ENCODE results near the gene KRTAP10-9.
"Not testable (repeated sequence)": the region's sequence is repeated elsewhere in the genome, so short reads cannot be mapped to it uniquely, and the experiment has no call there.

KRTAP10-9 gene, protein sequence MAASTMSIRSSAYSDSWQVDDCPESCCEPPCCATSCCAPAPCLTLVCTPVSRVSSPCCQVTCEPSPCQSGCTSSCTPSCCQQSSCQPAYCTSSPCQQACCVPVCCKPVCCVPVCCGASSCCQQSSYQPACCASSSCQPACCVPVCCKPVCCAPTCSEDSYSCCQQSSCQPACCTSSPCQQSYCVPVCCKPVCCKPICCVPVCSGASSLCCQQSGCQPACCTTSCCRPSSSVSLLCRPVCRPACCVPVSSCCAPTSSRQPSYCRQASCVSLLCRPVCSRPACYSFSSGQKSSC

DNA sequence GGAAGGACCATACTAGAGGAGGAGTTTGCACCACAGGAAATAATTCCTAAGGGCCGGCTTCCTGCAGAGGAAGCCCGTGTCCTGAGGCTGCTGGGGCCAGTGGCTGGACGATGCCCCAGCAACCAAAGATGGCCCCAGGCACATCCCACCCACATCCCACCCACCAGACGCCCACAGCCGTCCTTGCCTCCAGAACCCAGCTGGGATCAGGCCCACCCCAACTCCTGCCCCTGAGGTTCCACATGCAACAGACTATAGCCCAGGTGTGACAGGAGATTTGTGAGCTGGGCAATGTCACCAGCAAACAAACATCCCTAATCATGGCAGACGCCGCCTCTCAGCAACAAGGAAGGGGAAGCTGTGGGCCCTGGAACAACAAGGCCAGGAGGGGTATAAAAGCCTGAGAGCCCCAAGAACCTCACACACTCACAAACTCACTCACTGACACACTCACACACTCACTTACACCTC lies at the start of gene KRTAP10-9:
TSS of gene KRTAP10-9 (plus strand) at position 421 of the 471 bp plus-strand sequence. CDS start 79 bp downstream, outside the sequence.
- no peak for DNase-seq

DNA sequence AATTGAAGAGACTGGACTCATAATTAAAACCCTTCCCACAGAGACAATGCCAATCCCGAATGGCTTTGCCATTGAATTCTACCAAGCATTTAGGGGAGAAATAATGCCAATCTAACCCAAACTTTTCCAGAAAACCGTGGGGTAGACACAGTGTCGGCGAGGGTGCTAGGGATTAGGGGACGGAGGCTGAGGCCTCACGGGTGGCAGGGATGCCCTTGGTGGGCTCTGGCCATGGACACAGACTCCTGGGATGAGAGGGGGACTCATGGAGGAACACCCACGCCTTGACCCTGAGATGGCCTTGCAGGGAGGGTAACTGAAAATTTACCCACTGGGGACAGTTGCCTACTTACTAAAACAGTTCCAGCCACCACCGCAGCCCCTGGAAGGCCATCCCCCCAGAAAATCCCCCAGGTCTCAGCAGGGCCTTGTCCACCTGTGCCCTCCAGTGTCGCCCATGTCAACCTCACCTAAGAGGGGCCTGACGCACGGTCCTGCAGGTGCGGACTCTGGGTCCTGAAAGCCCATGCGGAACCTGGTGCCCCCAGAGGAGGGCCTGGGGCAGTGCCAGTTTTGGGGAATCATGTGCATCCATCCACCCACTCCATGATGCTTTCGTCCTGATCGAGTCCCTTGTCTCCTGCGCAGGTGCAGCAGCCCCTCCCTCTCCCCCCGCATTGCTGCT lies 48.4 kb upstream of the KRTAP10-9 start:
- DNase-seq: no peak

DNA sequence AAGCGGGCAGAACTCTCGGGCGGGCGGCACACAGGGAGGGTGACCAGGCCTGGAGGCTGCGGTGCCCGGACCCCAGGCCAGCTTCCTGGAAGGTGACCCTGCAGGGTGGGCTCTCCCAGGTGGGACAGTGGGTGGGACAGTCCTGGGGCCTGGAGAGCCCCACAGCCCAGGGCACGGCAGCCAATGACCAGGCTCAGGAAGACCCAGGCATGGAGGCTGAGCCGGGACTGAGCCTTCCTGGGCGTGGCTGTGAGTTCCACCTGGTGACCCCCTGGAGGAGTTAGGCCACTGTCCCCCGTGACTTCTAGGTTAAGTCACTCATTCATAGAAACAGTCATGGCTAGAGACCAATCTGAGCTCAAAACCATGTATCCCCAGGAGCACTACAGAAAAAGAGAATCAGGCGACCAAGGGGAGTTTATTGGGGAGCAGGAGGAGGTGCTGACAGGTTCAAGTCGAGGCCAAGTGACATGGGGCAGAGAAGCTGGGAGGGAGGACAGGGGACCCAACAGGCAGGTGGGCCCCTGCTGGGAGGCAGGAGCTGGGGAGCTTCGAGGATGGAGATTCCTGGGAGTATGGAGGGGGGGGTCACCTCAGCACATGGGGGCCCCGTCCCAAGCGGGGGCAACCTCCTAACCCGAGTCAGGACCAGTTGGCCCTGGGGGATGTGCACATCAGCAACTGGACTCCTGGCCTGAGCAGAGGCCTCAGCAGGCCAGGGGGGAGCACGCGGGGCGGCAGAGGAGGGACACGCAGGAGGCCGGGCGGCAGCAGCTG lies 47.6 kb upstream of the KRTAP10-9 start:
- no peak for DNase-seq

DNA sequence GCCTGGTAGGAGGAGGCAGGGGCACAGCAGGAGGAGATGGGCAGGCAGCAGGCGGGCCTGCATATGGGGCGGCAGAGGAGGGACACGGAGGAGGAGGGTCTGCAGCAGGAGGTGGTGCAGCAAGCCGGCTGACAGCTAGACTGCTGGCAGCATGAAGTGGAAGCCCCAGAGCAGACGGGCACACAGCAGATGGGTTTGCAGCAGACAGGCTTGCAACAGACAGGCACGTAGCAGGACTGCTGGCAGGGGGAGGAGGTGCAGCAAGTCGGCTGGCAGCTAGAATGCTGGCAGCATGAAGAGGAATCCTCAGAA lies 47.1 kb upstream of the KRTAP10-9 start:
- DNase-seq: no peak

DNA sequence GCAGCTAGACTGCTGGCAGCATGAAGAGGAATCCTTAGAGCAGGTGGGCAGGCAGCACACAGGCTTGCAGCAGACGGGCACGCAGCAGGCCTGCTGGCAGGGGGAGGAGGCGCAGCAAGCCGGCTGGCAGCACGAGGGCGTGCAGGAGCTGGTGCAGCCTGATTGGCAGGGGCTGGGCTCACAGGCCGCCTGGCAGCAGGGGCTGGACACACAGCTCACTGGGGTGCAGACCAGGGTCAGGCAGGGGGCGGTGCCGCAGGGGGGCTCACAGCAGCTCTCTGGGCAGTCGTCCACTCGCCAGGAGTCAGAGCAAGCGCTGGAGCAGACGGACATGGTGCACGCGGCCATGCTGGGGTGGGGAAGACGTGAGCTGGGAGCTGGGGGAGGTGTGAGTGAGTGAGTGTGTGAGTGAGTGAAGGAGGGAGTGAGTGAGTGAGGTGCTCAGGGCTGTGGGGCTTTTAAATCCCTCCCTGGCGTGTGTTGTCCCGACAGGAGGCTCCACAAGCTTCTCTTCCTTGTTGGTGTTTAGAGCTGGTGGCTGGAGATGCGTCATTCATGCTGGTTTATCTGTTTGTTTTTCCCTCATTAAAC lies 46.6 kb upstream of the KRTAP10-9 start, which contains the start of gene KRTAP10-5:
TSS of gene KRTAP10-5 (minus strand) at position 374 of the 591 bp plus-strand sequence. CDS start at position 348, 26 bp downstream.
- DNase-seq: not testable (repeated sequence)

DNA sequence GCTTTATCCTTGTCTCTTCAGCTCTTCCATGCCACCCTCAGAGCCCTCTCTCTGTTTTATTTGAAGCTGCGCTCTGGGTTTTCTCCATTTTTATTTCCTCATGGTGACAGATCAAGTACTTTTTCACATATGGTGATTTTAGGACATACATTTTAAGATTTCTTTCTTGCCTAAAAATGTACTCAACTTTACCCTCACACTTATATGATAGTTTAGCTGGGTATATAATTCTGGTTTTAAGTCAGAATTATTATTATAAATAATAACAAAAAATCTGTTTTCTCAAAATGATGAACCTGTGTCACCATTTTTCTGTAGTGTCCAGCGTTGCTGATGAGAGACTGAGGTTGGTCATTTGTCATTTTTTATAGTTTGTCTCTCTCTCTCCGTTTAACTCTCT lies 45.7 kb upstream of the KRTAP10-9 start:
- no peak for DNase-seq

DNA sequence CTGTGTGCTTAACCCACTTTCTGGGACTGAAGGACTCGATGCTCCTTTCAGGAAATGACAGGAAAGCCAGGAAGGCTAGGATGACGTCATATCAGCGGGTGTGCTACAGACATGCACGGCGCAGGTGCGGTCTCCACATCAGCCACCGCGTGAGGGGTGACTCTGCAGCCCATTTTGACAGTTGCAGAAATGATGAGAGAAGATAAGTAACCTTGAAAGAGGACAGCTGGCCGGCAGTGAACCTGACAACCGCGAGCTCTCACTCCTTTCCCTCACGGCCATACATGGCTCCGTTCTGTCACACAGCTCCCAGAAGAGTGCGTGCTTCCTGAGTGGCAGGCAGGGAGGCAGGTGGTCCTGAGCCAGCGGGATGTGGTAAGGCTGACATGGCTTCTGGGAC lies 44.8 kb upstream of the KRTAP10-9 start:
- DNase-seq: no peak

DNA sequence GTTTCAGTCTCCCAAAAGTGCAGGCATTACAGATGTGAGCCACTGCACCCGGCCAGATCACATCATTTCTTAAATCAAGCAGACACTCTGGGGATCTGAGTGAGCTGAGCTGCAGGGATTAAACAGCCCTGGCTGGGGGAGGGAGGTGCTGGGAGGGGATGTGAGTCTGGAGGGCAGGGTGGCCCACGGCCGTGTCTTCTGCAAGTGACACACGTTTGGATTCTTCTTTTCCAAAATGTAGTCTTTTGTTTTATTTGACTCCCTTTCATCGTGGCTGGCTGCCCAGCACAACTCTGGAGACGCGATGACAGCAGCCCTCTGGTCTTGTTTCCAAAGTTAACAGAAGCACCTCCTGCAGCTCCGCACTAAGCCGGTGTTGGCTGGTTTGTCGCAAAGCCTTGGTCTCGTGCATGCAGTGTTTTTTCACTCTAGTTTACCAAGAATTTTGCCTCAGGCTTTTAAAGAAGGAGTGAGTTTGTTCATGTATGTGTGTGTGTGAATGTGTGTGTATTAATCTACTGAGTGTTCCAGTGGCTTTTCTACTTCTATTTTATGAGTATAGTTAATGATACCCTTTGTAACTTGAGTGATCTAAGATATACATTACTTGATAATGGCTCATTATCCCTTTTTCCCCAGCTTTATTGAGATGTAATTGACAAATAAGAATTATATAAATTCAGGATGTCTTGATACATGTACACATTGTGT lies 43.6 kb upstream of the KRTAP10-9 start:
- DNase-seq: no peak

DNA sequence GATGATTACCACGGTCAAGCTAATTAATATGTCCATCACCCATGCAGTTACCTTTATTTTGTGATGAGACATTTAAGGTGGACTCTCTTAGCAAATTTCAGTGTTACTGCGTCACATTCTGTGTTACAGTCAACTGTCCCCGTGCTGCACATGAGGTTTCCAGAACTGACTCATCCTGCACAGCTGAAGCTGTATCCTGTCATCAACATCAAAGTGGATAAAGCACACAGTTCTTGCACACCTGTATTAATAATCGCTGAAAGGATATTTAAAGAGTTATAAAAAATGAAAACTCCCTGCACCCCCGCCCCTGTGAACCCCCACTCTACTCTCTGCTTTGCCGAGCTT lies 43.1 kb upstream of the KRTAP10-9 start:
- DNase-seq: no peak

DNA sequence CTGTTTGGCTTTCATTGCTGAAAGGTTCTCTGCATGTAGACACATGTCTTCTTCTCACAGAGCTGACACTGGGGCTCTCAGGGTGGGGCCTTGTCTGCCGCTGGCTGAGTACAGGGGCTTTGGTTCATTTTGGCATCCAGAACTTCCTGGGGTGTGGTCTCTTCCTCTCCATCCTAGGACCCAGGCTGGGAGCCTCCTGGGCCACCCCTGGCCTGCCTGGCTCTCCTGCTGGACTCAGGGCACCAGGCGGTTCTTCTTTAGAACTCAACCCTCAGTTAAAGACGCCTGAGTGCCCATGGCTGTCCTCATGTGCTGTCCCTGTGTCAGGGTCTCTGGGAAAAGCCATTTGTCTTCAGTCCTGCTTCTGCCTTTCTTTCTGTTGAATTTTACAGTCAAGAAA lies 41.0 kb upstream of the KRTAP10-9 start:
- DNase-seq: no peak

DNA sequence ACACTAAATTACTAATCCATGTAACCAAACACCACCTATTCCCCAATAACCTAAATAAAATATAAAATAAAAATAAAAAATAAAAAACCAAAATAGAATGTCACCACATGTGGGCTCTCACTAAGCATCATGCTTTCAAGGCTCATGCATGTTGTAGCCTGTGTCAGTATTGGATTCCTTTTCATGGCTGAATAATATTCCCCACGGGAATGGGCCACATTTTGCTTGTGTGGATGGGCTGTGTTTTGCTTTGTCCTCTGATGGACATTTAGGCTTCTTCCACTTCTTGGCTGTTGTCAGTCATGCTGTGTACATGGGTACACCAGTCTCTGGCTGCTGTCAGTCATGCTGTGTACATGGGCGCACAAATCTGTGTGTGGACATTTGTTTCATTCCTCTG lies 37.8 kb upstream of the KRTAP10-9 start:
- DNase-seq: no peak

DNA sequence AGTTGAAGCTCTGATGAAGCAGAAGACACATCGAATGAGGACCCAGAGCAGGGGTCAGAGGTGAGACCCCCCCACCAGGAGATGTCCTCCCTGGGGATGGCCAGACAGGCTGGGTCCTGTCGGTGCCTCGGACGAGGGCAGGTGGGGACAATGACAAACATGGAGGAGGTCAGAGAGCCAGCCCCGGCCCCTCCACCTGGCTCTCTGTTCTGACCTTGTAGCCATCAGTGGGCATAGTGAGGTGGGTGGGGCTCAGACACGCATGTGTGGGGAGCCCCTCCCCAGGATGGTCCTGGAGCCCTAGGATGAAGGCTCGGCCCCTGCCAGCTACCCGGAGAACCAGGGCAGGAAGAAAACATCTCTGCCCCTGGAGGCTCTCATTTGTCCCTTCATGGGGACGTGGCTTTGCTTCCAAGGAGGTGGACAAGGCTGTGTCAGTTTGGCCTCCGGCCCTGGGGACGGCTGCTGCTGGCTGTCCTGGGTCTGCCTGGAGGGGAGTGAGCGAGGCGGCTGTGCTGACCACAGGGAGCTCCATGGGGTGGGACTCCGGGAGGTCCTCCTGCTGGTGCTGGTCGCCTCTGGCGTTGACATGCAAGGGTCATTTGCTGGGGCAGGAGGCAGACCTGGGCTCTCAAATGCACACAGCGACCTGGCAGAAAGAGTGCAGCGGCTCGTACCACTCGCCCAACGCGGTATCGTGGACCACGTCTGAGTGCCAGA lies 37.1 kb upstream of the KRTAP10-9 start:
- DNase-seq: no peak

DNA sequence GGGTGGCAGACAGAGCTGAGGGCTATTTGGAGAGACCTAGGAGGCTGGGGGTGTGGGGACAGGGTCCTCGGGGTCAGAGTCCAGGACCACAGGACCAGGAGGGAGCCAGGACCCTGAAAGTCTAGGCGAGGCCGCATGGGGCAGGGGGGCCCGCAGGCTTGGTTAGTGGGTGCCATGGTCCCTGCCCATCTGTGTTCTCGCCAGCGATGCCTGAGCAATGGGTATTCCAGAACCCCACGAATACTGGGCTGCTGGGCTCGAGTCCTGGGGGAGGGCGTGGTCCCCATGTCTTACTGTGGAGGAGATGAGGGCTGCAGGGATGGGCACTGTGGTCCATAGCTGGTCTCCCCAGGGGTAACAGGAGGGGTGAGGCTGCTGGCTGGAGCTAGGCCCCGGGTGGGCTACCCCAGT lies 36.6 kb upstream of the KRTAP10-9 start:
- no peak for DNase-seq

DNA sequence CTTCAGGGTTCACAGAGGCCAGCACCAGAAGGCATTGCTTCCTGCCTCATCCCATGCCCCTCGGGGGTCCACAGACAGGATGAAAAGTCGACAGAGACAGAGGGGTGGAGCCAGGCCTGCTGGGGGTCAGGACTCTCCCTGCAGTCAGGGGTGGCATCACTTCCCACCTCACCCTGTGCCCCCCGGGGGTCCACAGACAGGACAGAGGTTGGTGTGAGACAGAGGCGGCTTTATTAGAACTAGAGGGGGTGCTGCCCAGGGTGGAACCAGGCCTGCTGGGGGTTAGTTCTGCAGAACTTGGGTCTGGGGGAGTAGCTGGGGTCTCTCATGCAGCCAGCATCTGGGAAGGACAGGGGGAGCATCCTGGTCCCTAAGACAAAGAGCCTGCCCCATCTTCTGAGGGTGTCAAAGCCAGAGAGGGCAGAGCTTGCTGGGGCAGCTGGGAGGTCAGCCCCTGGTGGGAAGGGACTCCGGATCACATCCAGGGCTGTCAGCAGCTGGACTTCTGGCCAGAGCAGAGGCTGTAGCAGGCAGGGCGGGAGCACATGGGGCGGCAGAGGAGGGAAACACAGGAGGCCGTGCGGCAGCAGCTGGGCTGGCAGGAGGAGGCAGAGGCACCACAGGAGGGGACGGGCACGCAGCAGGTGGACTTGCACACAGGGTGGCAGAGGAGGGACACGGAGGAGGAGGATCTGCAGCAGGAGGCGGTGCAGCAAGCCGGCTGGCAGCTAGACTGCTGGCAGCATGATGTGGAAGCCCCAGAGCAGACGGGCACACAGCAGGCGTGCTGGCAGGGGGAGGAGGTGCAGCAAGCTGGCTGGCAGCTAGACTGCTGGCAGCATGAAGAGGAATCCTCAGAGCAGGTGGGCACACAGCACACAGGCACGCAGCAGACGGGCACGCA lies 35.7 kb upstream of the KRTAP10-9 start:
- DNase-seq: not testable (repeated sequence)

DNA sequence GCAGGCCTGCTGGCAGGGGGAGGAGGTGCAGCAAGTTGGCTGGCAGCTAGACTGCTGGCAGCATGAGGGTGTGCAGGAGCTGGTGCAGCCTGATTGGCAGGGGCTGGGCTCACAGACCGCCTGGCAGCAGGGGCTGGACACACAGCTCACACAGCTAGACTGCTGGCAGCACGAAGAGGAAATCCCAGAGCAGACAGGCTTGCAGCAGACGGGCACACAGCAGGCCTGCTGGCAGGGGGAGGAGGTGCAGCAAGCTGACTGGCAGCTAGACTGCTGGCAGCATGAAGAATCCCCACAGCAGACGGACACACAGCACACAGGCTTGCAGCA lies 35.1 kb upstream of the KRTAP10-9 start:
- not testable (repeated sequence) for DNase-seq

DNA sequence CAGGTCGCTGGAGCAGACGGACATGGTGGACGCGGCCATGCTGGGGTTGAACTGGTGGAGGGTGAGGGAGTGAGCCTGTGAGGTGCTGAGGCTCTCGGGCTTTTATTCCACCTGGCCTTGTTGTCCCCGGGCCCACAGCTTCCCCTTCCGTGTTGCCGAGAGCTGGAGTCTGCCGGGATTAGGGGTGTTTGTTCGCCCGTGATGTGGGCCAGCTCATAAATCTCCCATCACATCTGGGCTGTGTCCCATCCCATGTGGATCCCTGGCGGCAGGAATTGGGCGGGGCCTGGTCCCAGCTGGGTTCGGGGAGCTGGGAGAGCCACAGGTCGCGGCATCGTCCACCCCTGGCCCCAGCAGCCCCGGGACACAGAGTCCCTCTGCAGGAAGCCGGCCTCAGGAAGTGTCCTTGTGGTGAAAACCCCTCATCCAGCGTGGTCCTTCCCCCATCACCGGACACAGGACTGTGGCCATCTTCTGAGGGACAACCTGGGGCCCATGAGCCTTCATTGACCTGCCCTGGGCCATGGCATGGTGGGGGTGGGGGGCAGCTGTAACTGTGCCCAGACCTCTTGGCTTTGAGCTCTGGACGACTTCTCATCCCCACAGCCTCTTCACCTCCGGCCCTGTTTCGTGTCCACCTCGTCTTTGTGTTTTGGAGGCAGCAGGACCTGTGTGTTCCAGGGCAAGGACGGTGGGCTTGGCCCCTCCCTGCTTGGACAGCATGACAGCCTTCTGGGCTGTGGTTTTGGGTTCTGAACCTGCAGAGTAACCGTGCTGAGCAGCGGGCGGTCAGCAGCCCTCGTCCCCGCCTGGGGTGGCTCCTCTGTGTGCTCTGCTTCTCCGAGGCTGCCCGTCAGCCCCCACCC lies 34.2 kb upstream of the KRTAP10-9 start, which contains the start of gene KRTAP10-6:
TSS of gene KRTAP10-6 (minus strand) at position 60 of the 866 bp plus-strand sequence. CDS start at position 39, 21 bp downstream.
- no peak for DNase-seq

DNA sequence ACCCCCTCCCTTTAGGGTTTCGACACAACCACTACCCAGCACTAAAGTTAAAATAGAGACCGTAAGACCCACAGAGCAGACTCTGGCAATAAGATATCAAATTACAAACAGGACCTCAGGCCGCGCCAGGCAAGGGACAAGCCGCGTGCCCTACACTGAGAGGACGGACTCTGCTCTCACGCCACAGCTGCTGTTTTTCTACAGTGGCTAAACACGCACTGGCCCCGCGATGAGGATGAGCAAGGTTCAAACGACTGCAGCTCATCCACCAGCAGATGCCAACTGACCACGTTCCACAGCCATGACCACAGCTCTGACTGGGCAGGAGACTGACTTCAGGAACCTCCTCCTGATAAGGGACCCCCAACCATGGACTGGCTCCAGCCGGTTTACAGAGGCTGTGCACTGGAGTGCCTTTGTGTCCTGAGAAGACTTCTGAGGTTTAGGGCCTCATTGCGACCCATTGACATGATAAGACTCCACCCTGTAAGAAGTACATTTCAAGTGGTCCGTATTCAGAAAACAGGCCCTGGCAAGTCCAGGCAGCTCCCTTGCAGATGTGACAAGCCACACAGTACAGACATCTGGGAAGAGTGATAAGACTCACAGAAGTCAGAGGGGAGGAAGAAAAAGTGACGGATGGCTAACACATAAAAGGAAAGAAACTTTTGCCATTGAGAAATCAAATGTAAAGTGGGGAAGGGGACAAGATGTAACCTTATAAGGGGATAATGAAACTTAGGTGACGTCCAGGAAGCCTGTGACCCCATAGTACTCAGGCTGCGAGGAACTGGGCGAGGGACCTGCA lies 33.1 kb upstream of the KRTAP10-9 start:
- no peak for DNase-seq

DNA sequence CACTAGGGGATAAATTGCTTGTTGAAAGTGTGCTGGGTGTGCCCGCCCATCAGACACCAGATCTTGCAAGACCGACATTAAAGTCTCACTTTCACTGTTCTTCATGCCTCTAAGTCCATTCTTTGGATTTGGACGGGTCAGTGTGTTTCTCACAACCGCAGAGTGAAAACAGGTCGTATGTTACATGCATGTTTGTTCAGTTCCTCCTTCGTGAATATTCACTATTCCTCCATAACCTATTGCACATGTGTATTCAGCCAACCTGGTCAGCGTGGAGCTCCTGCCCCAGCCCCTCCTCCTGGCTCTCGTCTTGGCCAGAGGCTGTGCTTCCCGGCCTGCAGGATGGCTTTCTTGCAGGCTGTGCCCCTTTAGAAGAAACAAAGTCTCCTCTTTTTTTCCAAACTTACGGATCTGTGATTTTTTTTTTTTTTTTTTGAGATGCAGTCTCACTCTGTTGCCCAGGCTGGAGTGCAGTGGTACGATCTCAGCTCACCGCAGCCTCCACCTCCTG lies 32.4 kb upstream of the KRTAP10-9 start:
- DNase-seq: no peak

DNA sequence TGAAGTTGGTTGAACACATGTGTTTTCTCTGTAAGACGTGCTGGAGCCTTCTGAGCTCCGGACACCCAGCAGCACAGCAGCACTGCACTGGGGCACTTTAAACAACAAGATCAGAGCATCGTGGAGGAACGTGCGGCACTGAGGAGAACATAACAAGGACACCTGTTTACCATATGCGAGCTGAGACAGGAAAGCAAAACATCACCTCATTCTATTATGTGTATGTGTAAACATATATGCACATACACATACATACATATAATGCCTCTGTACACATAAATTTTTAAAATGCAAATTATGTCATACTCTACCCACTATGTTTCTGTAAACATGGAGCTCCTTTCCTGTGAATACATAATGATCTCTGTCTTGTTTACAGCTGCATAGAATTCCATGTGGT lies 31.4 kb upstream of the KRTAP10-9 start:
- no peak for DNase-seq

All from bone marrow (tissue), 2 donors.